ENCODE data around the gene ZBTB40. TPM values are rescaled to one million over a fixed set of nuclear protein-coding genes. Genes with fewer than 3 reads are reported as not detected.

ZBTB40 gene, protein sequence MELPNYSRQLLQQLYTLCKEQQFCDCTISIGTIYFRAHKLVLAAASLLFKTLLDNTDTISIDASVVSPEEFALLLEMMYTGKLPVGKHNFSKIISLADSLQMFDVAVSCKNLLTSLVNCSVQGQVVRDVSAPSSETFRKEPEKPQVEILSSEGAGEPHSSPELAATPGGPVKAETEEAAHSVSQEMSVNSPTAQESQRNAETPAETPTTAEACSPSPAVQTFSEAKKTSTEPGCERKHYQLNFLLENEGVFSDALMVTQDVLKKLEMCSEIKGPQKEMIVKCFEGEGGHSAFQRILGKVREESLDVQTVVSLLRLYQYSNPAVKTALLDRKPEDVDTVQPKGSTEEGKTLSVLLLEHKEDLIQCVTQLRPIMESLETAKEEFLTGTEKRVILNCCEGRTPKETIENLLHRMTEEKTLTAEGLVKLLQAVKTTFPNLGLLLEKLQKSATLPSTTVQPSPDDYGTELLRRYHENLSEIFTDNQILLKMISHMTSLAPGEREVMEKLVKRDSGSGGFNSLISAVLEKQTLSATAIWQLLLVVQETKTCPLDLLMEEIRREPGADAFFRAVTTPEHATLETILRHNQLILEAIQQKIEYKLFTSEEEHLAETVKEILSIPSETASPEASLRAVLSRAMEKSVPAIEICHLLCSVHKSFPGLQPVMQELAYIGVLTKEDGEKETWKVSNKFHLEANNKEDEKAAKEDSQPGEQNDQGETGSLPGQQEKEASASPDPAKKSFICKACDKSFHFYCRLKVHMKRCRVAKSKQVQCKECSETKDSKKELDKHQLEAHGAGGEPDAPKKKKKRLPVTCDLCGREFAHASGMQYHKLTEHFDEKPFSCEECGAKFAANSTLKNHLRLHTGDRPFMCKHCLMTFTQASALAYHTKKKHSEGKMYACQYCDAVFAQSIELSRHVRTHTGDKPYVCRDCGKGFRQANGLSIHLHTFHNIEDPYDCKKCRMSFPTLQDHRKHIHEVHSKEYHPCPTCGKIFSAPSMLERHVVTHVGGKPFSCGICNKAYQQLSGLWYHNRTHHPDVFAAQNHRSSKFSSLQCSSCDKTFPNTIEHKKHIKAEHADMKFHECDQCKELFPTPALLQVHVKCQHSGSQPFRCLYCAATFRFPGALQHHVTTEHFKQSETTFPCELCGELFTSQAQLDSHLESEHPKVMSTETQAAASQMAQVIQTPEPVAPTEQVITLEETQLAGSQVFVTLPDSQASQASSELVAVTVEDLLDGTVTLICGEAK
- total RNA-seq (10 to 100 TPM; 27.3 to 40.2 (median 32.7) TPM), polyA plus RNA-seq (10 to 100 TPM in 1 of 3 donors, 1 to 10 TPM in 2; 4.4 to 12.9 (median 9.8) TPM)
- long read RNA-seq, donor 1, result 0 reads
- long read RNA-seq, donor 2, result 0 reads

DNA sequence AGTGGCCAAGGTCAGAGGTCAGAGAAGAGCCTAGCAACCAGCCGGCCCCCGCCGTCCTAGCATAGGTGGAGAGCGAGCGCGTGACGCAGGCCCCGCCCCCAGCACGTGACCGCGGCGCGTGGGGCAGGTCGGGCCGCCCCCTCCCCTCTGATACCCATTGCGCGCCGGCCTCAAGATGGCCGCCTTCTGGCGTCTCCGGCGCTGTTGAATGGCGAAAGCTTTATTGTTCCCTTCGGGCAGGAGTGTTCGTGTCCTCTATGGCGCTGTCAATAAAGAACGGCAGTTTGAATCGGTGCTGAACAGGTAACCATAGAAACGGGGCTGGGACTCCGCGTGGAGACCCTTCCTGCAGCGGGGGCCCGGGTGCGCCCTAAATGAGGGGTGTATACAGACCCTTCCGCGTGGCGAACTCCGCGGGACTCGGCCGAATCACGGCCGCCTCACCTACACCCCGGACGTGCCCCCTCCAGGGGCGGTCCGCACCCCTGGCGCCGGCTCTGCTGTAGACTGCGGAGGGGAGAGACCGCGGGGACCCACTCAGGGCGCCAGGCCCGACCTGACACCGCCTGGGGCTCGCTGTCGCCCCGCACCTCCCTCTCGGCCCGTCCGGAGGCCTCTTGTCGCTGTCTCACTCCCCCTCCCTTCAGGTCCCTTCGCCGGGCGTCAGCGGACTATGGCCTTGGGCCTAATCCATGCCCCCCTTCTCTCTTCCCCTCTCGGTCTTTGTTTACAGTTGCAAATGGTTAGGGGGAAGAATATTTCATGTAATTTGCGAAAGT, at the start of gene ZBTB40:
Gene ZBTB40, plus strand, starts transcription at position 150 of the 779 bp plus-strand sequence. CDS start 38,098 bp downstream, outside the sequence.
- Histone ChIP-seq H3K4me1 (peaks cover 14 to 56% (median 40%) of the 10 kb centered on the region in 6 donors), H3K27ac (peak within 1 kb of the TSS; percentile 91 to 97 (median 93))

DNA sequence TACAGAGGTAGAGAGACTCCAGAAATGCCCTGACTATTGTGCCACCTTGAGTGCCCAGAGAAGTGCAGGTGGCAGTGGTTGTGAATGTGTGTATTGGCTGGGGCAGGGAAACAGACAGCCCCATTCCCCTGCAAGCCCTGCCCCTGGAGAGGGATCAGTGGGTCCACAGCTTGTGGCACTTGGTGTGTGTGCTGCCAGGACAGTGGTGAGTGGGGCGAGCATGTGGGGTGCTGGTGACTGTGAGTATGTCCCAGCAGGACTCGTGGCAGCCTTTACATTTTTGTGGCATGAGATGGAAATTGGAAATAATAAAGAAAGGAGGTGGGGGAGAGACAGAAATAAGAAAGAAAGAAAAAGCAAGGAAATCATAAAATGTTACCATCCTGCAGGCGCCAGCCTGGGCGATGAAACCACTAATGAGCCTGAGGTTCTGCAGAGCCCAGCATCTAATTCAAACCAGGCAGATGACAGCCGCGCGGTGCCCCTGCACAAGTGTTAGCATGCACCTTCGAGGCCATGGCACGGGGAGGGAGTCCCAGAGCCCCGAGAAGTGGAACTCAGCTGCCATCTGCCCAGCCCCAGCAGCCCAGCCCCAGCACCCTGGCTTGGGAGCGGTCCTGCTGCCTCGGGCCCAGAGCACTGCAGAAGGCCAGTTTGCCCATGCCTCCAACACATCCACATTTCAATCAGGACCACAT, 49.1 kb upstream of the ZBTB40 start:
- WGBS, 5 donors, result 77 to 90% (median 79%) methylated on average over 12 of the region's 12 CpGs
- TF ChIP-seq POLR2A (IDR thresholded peaks at IDR 0.05) (no peak), POLR2AphosphoS5 (IDR thresholded peaks at IDR 0.05) (no peak)
- TF ChIP-seq, protein P1, sequence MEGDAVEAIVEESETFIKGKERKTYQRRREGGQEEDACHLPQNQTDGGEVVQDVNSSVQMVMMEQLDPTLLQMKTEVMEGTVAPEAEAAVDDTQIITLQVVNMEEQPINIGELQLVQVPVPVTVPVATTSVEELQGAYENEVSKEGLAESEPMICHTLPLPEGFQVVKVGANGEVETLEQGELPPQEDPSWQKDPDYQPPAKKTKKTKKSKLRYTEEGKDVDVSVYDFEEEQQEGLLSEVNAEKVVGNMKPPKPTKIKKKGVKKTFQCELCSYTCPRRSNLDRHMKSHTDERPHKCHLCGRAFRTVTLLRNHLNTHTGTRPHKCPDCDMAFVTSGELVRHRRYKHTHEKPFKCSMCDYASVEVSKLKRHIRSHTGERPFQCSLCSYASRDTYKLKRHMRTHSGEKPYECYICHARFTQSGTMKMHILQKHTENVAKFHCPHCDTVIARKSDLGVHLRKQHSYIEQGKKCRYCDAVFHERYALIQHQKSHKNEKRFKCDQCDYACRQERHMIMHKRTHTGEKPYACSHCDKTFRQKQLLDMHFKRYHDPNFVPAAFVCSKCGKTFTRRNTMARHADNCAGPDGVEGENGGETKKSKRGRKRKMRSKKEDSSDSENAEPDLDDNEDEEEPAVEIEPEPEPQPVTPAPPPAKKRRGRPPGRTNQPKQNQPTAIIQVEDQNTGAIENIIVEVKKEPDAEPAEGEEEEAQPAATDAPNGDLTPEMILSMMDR (IDR thresholded peaks at IDR 0.05 in 8 of 11, conservative IDR thresholded peaks at IDR 0.05 in 3 of 11), result no peak
- no peaks in the 10 kb centered on the region for H3K36me3 ChIP-seq
- H3K9me3 ChIP-seq, result no peaks in the 10 kb centered on the region
- no peak overlapping the region for H3K4me3 ChIP-seq
- peaks cover 0 to 85% (median 0%) of the 10 kb centered on the region in 7 donors for H3K27me3 ChIP-seq (replicated peaks in 1 of 7)
- intact Hi-C loops (cut with DNase I; ENCODE audit: low total_unique reads), result no loop called here
- no peak overlapping the region for H3K27ac ChIP-seq
- peaks cover 0 to 6% (median 0%) of the 10 kb centered on the region in 6 donors for H3K4me1 ChIP-seq
- no peak for DNase-seq

More for the DNA sequence above, at the start of gene ZBTB40:
- TF ChIP-seq, protein P1 (IDR thresholded peaks at IDR 0.05 in 8 of 11, conservative IDR thresholded peaks at IDR 0.05 in 3 of 11), result peak in 2 of 11 experiments; percentile 6 to 24
- peak; percentile 91 to 92 (median 92) for TF ChIP-seq POLR2AphosphoS5 (IDR thresholded peaks at IDR 0.05)
- TF ChIP-seq POLR2A (IDR thresholded peaks at IDR 0.05), result peak in 2 of 3 donors; percentile 9 to 16
- intact Hi-C loops (cut with DNase I; ENCODE audit: low total_unique reads), result no loop called here
- H3K36me3 ChIP-seq, result no peaks in the 10 kb centered on the region
- no peaks in the 10 kb centered on the region for H3K9me3 ChIP-seq
- peak; percentile 98 for DNase-seq
- peak within 1 kb of the TSS; percentile 79 to 99 (median 95) for H3K4me3 ChIP-seq
- no peaks in the 10 kb centered on the region for H3K27me3 ChIP-seq (replicated peaks in 1 of 7)
- 0 to 1% (median 0%) methylated on average over 40 to 68 of the region's 68 CpGs for WGBS, 5 donors

DNA sequence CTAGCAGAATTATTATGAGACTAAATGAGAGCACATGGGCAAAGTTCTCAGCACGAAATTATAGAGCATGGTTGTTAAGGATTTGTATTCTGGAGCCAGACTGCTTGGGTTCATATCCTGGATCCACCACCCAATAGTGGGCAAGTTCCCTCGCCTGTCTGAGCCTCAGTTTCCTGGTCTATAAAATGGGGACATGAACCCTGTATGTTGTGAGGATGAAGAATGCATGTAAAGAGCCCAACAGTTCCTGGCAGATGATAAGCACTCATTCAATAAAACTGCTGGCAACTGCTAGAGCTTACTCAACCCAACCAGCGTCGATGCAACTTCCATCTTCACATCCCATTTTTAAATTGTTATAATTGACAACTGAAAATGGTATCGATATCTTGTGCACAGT, 47.2 kb upstream of the ZBTB40 start:
- no peaks in the 10 kb centered on the region for H3K36me3 ChIP-seq
- no peaks in the 10 kb centered on the region for H3K9me3 ChIP-seq
- H3K4me1 ChIP-seq, result no peaks in the 10 kb centered on the region
- intact Hi-C loops (cut with DNase I; ENCODE audit: low total_unique reads), result no loop called here
- DNase-seq, result no peak
- peaks cover 0 to 72% (median 0%) of the 10 kb centered on the region in 7 donors for H3K27me3 ChIP-seq (replicated peaks in 1 of 7)
- H3K4me3 ChIP-seq, result no peak overlapping the region
- 74 to 80% (median 78%) methylated on average over 5 of the region's 5 CpGs for WGBS, 5 donors
- TF ChIP-seq POLR2A (IDR thresholded peaks at IDR 0.05) (no peak), POLR2AphosphoS5 (IDR thresholded peaks at IDR 0.05) (no peak)
- TF ChIP-seq, protein P1 (IDR thresholded peaks at IDR 0.05 in 8 of 11, conservative IDR thresholded peaks at IDR 0.05 in 3 of 11), result no peak
- no peak overlapping the region for H3K27ac ChIP-seq

Data from spleen (tissue), 13 donors.